Fibroblast of peridontal ligament (primary cell): ENCODE data around the gene ASB7.
A peak's percentile ranks its signal among the peaks of the same experiment; 100 is the strongest.
"Not testable (repeated sequence)": the region's sequence is repeated elsewhere in the genome, so short reads cannot be mapped to it uniquely, and the experiment has no call there.

Experiments
- DNase-seq: peaks from one replicate; pipeline ENCODE4 v3.0.0-alpha.2; 2010; ENCODE audit errors: extremely low read depth

The ASB7 gene

DNA sequence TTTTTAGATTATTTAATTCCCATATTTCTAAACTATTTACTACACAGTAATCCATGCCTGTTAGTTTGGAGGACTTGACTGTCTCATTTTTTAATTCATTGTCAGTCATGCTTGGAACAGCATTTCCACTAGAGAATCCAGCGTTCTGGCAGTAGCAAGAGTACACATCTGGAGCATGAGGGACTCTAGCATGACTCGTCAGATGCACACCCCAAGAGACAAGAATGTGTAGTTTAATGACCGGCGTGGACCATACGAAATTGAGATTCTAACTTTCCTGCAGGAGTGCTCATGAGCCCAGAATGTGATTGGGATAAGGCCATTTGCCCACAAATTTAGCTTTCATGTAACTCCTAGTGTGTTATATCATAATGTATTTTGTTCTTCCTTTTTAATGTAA is 48.9 kb downstream of the ASB7 start:
- peak; percentile 31 for DNase-seq

DNA sequence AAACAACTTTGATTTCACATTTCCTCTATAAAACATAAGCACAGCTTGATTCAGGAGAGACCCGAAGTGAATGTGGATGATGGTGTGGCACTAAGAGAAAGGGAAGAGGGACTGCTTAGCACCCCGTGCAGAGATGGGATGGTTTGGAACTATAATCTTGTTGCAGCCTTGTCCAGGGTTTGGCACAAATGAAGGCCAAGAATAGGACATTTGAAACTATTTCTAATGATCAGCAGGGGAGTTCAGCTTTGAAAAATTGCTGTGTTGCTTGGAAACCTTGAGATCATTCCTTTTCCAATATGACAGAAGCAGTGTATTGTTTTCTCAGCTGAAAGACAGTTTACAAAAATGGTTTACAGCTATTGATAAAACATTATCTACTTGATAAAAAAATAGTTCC is 49.7 kb downstream of the ASB7 start:
- DNase-seq: no peak

DNA sequence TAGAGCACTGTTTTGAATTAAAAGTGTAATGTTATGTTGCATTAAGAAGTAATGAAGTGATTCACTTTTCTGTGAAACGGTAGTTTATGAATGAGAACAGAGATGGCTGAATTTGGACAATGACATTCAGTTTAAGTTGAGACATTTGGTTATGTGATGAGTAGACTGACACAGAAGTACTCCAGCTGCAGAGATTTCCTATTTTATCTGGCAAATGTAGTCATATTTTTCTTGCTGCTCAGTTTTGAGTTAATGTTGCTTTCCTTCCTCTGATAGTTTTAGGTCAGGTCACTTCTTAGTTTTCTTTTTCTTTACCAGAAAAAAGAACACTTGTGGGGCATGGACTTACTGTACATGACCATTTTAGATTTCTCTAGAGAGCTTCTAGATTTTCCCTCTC is 51.2 kb downstream of the ASB7 start:
- DNase-seq: no peak

DNA sequence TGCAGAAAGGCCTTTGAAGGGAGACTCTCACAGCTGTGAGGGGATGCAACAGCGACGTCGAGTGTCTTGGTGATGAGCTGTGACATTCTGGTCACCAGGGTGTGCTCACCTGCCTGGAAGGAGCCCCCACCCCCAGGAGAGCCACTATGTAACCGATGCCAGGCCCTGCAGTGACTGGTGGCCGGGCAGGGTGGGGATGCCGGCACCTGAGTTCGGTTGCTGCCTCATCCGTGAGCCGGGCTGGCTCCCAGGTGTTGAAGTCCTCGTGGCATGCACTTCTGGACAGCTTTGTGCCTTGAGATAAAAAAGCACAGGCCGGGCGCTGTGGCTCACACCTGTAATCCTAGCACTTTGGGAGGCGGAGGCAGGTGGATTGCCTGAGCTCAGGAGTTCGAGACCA is 56.5 kb downstream of the ASB7 start:
- no peak for DNase-seq

DNA sequence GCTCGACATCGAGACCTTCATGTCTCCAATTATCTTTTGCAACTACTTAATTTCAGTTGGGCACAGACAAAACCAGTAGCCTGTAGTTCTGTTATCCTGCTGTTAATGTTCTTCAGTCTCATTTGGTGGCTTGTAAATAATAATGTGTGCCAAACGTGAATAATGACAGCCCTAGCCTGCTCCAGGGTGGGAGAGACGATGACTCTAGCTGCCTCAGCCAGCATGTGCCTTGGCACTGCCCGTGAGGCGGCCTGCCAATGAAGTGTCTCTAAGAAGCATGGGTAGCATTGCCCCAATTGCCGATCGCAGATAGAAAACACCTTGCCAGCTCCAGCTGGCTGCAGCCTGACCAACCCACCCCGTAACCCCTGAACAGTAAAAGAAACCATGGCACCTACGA is 58.8 kb downstream of the ASB7 start:
- DNase-seq: no peak

DNA sequence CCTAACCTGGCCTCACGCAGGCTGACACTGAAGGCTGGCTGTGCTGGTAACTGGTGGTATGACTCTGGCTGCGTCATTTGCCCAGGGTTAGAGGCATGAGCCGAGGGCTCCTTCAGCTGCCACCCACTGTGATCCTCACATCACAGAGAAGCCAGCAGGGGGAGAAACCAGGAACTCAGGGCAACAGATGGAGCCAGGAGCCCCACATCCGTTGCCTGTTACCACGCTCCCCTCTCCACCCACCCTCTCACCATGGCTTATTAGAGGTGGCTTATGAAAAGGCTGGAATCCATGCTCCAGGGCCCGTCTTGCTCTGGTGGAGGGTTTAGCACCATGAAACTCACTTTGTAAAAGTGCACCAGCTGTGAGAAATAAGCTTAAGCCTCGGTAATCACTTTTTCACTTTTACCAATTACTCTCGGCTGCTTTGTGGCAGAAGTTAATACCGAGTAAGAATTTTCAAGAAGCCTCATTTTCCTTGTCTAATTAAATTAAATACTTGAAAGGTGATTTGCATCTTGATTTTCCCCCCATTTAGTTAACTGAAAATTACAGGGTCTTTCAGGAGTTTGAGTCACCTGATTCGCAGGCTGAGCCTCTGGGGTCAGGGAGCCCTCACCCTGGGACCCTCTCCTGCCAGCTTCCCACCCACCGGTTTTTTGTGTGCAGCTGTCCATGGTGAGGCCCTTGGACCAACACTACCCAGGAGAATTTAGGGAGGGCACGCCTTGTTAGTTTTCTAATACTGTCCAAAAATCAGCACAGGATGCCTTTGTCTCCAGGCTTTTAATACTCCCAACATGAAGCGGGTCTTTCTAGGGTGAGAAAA is 60.9 kb downstream of the ASB7 start:
- DNase-seq: no peak

DNA sequence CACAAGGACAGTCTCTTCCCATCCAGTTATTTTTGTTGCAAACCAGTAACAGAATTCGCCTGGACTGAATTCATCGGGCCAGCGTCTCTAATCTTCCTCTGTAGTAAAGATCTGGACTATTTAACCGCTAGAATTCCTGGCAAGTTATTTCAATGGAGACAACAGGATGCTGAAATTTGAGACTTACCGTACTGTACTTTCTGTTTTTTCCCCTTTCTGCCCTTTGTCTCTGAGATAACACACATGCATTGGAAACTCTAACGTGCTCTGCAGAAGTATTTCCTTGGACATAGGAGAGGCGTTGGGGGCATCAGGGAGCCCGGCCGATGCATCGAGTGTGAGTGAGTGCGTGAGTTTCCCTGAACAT is 61.5 kb downstream of the ASB7 start:
- DNase-seq: peak; percentile 50

DNA sequence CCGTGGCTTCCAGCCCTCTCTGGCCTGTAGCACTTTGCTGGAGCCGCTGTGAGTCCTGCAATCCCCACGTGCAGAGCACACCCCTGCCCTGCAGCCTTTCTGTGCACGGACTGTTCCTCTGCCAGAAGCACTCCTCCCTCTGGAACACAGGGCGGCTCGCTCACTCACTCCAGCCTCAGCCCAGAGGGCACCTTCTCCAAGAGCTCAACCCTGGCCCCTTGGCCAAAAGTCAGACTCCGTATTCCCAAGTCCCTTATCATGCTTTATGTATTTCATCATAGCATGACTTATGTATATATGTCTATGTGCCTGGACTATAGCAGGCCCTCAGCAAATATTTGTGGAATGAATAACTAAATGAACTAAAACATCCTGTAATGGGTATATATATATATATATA is 63.2 kb downstream of the ASB7 start:
- DNase-seq: no peak

DNA sequence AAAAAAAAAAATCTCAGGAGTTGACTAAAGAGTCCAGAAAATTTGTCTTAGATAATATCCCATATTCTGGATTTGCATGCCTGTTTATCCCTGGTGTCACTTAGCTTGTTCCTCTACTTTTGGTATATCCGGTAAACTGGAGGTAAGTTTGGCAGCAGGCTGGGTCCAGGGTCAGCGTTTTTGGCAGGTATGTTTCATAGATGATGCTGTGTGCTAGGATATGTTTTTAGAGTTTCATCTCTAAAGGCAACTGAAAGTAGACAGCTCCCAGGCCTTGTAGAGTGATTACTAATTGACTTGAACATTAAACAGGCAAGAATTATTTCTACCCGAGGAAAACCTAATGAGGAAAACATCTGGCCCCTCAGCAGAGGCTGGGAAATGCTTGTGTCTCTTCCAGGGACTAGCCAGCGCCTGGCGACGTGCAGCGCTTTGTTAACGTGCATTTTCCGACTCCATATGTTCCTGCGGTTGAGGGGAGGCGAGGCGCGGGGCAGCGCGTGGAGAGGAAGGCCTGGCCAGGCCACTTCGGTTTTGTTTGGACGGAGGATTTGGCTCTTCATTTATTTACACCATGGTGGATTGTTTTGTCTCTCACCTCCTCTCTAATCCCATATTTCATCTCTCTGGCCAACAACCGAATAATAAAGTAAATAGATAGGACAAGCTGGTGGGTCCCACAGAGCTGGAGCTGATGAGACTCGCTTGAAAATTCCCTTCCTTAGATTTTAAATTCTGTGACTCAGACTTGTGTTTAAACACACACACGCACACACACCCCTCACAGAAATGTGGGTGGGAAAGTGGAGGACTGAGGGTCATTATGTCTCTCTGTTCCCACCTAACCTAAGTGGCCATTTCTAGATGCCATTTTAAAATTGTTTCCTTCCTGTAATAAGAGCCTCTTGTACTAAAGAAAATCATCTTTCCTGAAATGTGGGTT is 65.3 kb downstream of the ASB7 start:
- DNase-seq: peak; percentile 45

DNA sequence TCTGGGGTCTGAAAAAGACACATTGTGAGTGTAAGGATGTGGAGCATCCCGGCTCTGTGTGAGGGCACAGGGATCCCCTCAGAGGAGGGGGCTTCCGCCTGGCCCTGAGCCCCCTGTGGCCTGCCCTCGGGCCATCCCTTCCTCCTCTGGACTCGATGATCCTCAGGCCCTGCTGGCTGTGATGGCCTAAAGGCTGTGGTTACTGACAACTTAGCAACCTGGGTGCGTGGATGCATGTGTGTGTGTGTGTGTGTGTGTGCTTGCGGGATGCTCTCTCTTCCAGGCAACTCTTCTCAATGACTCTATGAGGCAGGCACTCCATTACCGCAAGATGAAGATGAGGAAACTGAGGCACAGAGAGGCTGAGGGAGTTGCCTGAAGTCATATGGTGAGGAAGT is 66.0 kb downstream of the ASB7 start:
- no peak for DNase-seq

DNA sequence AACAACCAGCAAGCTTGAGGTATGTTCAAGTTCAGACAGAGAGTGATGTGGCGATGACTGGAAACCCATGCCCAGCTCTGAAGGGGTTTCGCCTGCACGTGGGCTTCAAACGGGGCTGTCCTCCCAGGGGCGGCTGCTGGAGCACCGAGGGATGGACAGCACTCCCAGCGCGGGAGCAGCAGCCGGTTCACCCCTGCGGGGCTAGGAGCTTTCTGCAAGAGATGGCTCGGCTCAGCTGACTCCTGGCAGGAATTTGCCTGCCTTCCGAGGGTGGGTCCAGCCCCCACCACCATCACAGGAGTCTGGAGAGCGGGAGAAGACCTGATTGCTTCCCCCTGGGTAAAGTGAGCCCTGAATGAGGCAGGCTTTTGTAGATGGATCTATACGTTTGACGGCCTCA is 66.9 kb downstream of the ASB7 start:
- no peak for DNase-seq

DNA sequence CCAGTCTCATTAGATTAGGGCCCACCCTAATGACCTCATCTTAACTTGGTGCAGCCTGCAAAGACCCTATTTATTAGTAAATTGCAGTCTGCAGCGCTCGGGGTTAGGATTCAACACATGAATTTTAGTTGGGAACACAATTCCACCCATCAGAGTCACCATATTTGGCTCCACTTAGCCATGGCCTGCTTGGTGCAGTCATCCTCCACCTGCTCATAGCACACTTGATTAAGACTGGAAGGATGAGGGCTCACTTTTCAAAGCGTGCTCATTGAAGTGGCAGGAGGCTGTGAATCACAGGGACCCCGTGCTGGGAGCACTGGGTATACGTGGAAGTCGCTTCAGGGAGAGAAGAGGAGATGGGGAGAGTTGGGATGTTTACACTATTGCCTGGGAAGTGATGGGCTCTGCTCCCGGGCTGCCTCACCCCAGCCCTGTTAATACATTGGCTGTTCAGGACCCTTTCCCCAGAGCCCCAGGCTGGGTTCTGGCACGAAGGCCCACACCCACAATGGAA is 68.2 kb downstream of the ASB7 start:
- DNase-seq: no peak

DNA sequence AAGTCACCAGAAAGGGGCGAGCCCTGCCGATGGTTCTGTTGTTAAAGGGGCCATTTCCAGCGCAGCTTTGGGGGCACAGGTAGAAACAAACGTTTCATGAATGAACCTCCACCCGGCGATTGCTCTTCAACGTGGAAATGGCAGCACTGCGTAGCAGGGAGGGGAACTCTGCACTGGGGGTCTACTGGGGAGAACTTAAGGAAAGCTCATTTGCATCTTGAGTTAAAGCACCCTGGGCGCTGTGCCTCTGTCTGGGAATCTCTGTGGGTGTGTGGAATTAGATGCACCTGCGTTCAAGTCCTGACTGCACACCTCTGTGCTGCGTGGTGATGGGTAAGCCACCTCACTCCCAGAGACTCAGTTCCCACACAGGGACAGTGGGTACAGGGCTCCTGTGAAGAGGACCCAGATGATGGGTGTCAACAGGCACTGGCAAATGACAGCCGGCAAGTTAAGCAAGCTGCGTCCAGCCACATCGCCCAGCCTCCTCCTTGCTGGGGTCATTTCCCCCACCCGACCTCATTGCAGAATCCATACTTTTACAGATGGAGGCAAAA is 68.8 kb downstream of the ASB7 start:
- no peak for DNase-seq

DNA sequence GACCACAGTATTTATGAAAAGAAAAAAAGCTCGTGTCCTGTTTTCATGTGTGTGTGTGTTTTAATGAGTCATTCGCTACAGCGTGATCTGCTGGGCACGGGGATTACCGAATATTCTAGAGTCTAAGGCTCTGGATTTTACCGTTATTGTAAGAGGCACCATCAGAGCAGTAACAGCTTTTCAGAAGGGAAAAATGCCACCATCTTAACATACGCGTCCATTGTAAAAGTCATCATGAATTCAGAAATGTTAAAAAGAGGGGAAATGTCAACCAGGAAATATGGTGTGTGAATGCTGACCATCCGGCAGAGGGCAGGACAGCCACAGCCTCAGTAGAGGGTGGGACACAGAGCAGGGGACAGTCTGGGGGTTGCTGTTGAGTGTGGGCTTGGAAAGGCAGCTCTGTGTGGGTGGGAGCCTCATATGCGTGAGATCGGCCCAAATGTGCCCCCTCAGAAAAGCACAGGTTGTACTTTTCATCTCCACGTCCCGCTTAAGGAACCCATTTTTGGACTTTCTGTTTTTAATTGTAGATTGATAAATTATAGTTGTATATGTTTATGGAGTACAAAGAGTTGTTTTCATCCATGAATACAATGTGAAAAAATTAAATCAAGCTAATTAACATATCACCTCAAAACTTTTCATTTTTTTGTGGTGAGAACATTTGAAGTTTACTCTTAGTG is 69.6 kb downstream of the ASB7 start:
- DNase-seq: peak; percentile 63

DNA sequence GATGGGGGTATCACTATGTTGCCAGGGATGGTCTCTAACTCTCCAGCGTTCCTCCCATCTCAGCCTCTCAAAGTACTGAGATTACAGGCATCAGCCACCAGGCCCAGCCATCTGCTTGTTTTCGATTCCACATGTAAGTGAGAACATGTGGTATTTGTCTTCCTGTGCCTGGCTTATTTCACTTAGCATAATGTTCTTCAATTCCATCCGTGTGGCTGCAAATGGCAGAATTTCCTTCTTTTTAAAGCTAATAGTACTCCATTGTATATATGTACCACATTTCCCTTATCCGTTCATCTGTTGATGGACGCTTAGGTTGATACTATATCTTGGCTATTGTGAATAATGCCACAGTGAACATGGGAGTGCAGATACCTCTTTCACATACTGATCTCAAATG is 70.6 kb downstream of the ASB7 start:
- DNase-seq: no peak

DNA sequence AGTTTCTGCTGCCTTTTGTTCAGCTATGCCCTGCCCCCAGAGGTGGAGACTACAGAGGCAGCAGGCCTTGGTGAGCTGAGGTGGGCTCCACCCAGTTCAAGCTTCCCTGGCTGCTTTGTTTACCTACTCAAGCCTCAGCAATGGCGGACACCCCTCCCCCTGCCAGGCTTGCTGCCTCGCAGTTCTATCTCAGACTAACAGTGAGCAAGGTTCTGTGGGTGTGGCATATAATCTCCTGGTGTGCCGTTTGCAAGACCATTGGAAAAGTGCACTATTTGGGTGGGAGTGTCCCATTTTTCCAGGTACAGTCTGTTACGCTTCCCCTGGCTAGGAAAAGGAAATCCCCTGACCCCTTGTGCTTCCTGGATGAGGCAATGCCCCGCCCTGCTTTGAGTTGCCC is 76.8 kb downstream of the ASB7 start:
- DNase-seq: not testable (repeated sequence)

DNA sequence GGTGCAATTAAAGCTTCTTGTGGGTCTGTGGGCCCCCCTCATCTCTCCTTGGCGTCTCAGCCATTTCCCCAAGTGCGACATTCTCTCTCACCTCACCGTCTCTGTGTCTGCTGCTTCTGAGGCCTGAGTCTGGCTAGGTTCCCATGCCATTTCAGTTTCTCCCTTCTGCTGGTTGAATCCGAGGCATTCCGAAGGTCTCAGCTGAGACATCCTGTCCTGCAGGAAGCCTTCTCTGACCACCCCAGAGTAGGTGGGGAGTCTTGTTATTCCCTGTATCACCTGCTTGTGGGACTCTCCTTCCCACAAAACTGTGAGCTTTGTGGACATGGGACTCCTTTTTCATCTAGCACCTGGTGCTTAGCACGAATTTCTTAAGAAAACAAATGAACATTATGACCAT is 78.3 kb downstream of the ASB7 start:
- no peak for DNase-seq

DNA sequence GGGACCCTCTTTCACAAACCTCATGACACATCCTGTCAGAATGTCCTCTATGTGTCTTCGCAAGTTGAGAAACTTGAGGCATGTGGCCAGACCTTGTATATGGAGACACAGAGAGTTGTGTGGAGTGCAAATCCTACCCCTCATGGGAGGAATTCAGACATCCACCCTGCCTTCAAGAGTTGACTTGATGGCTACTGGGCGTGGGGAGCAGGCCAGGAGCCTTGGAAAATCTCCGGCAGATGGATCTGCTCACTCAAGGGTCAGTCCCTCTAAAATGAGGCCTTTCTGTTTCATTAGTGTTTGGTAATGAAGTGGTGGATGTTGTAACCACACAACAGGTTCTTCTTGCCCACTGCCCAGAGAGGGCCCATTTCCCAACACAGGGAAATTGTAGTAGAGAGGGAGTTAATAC is 79.0 kb downstream of the ASB7 start:
- DNase-seq: no peak

DNA sequence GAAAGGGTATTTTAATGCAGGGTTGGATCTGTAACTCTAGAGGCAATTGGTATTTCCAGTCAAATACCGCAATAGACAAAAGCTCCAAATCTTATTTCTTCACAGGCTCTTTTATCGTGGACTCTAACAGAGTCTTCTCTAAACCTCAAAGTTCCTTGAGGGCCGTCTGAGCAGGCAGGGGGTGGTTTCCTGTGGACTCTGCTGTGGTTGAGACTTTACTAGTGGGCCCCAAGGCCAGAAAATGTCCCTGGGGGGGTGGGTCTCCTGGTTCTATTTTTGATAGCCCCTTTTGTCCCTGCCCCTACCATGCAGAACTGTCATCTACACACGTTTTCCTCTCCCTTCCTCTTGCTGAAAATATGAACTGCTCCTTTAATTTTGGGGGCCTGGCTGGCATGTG is 80.1 kb downstream of the ASB7 start:
- DNase-seq: no peak

DNA sequence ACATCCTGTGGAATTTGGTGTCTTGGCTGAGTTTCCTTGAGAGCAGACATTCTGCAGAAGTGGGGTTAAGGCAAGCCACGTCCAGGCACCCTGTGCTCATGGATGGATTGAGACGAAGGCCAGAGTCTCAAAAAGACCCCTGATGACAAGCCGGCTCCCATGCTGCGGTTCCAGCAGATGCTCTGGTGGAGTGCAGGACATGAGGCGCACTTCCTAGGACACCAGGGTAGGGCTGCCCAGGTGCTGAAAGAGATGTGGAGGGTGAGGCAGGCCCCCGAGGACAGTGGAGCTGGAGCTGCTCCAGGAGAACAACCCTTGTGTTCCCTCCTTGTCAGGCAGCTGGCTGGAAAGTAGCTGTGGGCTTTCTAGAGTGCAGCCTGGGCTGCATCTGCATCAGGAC is 81.0 kb downstream of the ASB7 start:
- no peak for DNase-seq

DNA sequence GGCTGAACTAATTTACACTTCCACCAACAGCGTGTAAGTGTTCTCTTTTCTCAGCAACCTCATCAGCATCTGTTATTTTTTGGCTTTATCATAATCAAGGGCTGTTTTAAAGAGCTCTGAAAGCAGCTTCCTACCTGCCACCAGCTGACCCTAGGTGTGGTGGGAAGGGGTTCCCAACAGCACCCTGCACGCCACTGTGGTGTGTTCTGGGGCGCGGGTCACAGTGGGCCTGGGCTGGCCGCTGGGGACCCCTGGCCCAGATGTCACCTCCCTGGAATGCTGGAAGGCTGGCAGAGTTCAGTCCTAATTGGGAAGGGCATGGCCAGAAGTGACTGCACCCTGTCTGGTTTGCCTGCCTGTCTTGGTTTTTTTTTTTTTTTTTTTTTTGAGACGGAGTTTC is 82.2 kb downstream of the ASB7 start:
- DNase-seq: no peak
